HCT116 (cell line): ENCODE data around the gene KCNQ4. TPM values are rescaled to one million over a fixed set of nuclear protein-coding genes. Genes with fewer than 3 reads are reported as not detected.

Experiments used
- ATAC-seq: fragments of 200-7000 bp; cut with Tn5 transposase; 2 replicates; pipeline ENCODE4 v1.9.1; 2020; ENCODE audit warnings: mild to moderate bottlenecking, moderate library complexity
- BruUV-seq: library from RNA; stranded (reverse); fragments of 400-500 nt; replicated peaks from 2 replicates; lab custom pipeline; 2021; lab: Mats Ljungman, UMichigan
- CTCF ChIA-PET: fragments of 300-600 bp; sonication (Branson Sonifier 250); formaldehyde crosslinking; loops from one replicate; lab custom pipeline; 2021; ENCODE audit warnings: antibody characterized with exemption; lab: Charles Lee
- POLR2A ChIA-PET: fragments of 300-600, 350-600 bp; sonication (Branson Sonifier 250); formaldehyde crosslinking; loops from one replicate; lab custom pipeline; 2021; ENCODE audit warnings: antibody characterized with exemption; lab: Charles Lee
- RAD21 ChIA-PET, 2 experiments: fragments of 300-600 bp; sonication (Branson Sonifier 250); formaldehyde crosslinking; loops; one replicate each; lab custom pipeline; 2023; ENCODE audit warnings: low total read pairs in 2 of 2; ENCODE audit not compliant: uncharacterized antibody in 2 of 2, unreplicated experiment in 2 of 2, low non-redundant PET in 1 of 2; lab: Charles Lee
- DNase-seq: peaks from one replicate; pipeline ENCODE4 v3.0.0-alpha.2; 2010; ENCODE audit warnings: low read depth, low spot score
- H2AFZ ChIP-seq: fragments of 200-600 bp; shearing (Covaris generic), sonication (generic); 2 replicates; pipeline ENCODE4 v1.6.1; 2017; ENCODE audit warnings: low read depth, mixed run types, mixed read lengths, antibody characterized with exemption, low read length; ENCODE audit not compliant: poor library complexity, severe bottlenecking
- H3K27ac ChIP-seq: 2 replicates; pipeline ENCODE4 v1.5.1; 2012; ENCODE audit warnings: low read depth, low read length
- H3K27me3 ChIP-seq: fragments of 200-600 bp; sonication (generic); 2 replicates; pipeline ENCODE4 v1.6.1; 2016; ENCODE audit warnings: mixed run types, low read length, mixed read lengths; ENCODE audit not compliant: insufficient read depth
- H3K36me3 ChIP-seq, 2 experiments: fragments of 200-500 bp in 1 of 2; fragments of 200-600 bp in 1 of 2; sonication (Bioruptor generic) in 1 of 2; sonication (generic) in 1 of 2; 2 replicates each; pipeline versions ENCODE4 v1.5.1 to v1.6.1; 2014 to 2016; ENCODE audit warnings: low read length in 2 of 2, inconsistent platforms in 1 of 2, mixed read lengths in 1 of 2, mixed run types in 1 of 2; ENCODE audit not compliant: insufficient read depth in 2 of 2, control insufficient read depth in 1 of 2
- H3K4me1 ChIP-seq, 2 experiments: fragments of 200-600 bp in 1 of 2; sonication (generic) in 1 of 2; 2 replicates each; pipeline versions ENCODE4 v1.5.1 to v1.6.1; 2012 to 2017; ENCODE audit warnings: low read length in 2 of 2, inconsistent platforms in 1 of 2, mild to moderate bottlenecking in 1 of 2, mixed read lengths in 1 of 2, mixed run types in 1 of 2, moderate library complexity in 1 of 2; ENCODE audit not compliant: insufficient read depth in 2 of 2, control insufficient read depth in 1 of 2
- H3K4me2 ChIP-seq: fragments of 200-600 bp; sonication (generic); 2 replicates; pipeline ENCODE4 v1.6.1; 2017; ENCODE audit warnings: mixed run types, low read length, mixed read lengths
- H3K4me3 ChIP-seq, 2 experiments: fragments of 200-600 bp in 1 of 2; sonication (generic) in 1 of 2; replicated peaks in 1 of 2; 2 replicates each; pipeline ENCODE4 v1.5.1; 2011 to 2016; ENCODE audit warnings: low read length in 2 of 2, control low read depth in 1 of 2, low read depth in 1 of 2, mild to moderate bottlenecking in 1 of 2, mixed read lengths in 1 of 2, mixed run types in 1 of 2
- H3K79me2 ChIP-seq: fragments of 200-600 bp; sonication (generic); 2 replicates; pipeline ENCODE4 v1.6.1; 2017; ENCODE audit warnings: mild to moderate bottlenecking, mixed run types, low read length, moderate library complexity, mixed read lengths; ENCODE audit not compliant: insufficient read depth
- H3K9ac ChIP-seq: fragments of 200-600 bp; sonication (generic); 2 replicates; pipeline ENCODE4 v1.6.1; 2016; ENCODE audit warnings: low read length, mixed read lengths
- H3K9me2 ChIP-seq: fragments of 200-600 bp; sonication (generic), shearing (Covaris generic); 2 replicates; pipeline ENCODE4 v1.6.1; 2017; ENCODE audit warnings: mixed run types, mild to moderate bottlenecking, moderate library complexity; ENCODE audit not compliant: insufficient read depth
- H3K9me3 ChIP-seq, 2 experiments: fragments of 200-500 bp in 1 of 2; fragments of 200-600 bp in 1 of 2; sonication (Bioruptor generic) in 1 of 2; sonication (generic) in 1 of 2; 2 replicates each; pipeline ENCODE4 v1.6.1; 2014 to 2017; ENCODE audit warnings: low read length in 2 of 2, mixed read lengths in 2 of 2, inconsistent platforms in 1 of 2, low read depth in 1 of 2, mild to moderate bottlenecking in 1 of 2, mixed run types in 1 of 2, moderate library complexity in 1 of 2; ENCODE audit not compliant: control insufficient read depth in 1 of 2, insufficient read depth in 1 of 2
- H4K20me1 ChIP-seq: fragments of 200-600 bp; sonication (generic), shearing (Covaris generic); 2 replicates; pipeline ENCODE4 v1.6.1; 2017; ENCODE audit warnings: mixed run types, mild to moderate bottlenecking, moderate library complexity; ENCODE audit not compliant: insufficient read depth
- ATF3 ChIP-seq: IDR thresholded peaks from 2 replicates; pipeline ENCODE4 v1.6.1; 2012
- CBX3 ChIP-seq: IDR thresholded peaks from 2 replicates; pipeline ENCODE4 v1.6.1; 2012; ENCODE audit warnings: low read depth
- CEBPB ChIP-seq: IDR thresholded peaks from 2 replicates; pipeline ENCODE4 v1.6.1; 2012; ENCODE audit warnings: low read depth
- CTCF ChIP-seq, 3 experiments: fragments of 200-600 bp in 1 of 3; sonication (generic) in 1 of 3; IDR thresholded peaks in 2 of 3; conservative IDR thresholded peaks in 1 of 3; 2 replicates each; pipeline ENCODE4 v1.5.1; 2012 to 2017; ENCODE audit warnings: low read depth in 2 of 3, low read length in 2 of 3, antibody characterized with exemption in 1 of 3, borderline replicate concordance in 1 of 3, control low read depth in 1 of 3, mild to moderate bottlenecking in 1 of 3, mixed read lengths in 1 of 3, mixed run types in 1 of 3, moderate library complexity in 1 of 3; ENCODE audit not compliant: insufficient read depth in 1 of 3
- EZH2phosphoT487 ChIP-seq: fragments of 200-600 bp; IDR thresholded peaks from 2 replicates; pipeline ENCODE4 v1.6.1; 2018; ENCODE audit warnings: antibody characterized with exemption, borderline replicate concordance
- JUND ChIP-seq: IDR thresholded peaks from 2 replicates; pipeline ENCODE4 v1.6.1; 2012
- POLR2A ChIP-seq: IDR thresholded peaks from 2 replicates; pipeline ENCODE4 v1.7.0; 2011; ENCODE audit warnings: borderline replicate concordance; ENCODE audit not compliant: insufficient read depth, insufficient read length; ENCODE audit errors: extremely low read depth
- RAD21 ChIP-seq: IDR thresholded peaks from 2 replicates; pipeline ENCODE4 v1.6.1; 2012; ENCODE audit warnings: low read depth, mild to moderate bottlenecking
- REST ChIP-seq: IDR thresholded peaks from 2 replicates; pipeline ENCODE4 v1.6.1; 2012; ENCODE audit warnings: low read depth
- SP1 ChIP-seq: IDR thresholded peaks from 2 replicates; pipeline ENCODE4 v1.6.1; 2012; ENCODE audit warnings: low read depth
- SRF ChIP-seq: IDR thresholded peaks from 2 replicates; pipeline ENCODE4 v1.6.1; 2012; ENCODE audit warnings: low read depth
- TCF7L2 ChIP-seq: IDR thresholded peaks from 2 replicates; pipeline ENCODE4 v1.7.0; 2011; ENCODE audit warnings: borderline replicate concordance, inconsistent platforms; ENCODE audit not compliant: insufficient read depth, insufficient read length; ENCODE audit errors: extremely low read depth
- ZBTB33 ChIP-seq: IDR thresholded peaks from 2 replicates; pipeline ENCODE4 v1.6.1; 2011; ENCODE audit warnings: mild to moderate bottlenecking, low read length, moderate library complexity; ENCODE audit not compliant: insufficient replicate concordance; ENCODE audit errors: extremely low read depth
- ZNF274 ChIP-seq: fragments of 200-500 bp; sonication (Bioruptor generic); IDR thresholded peaks from 2 replicates; pipeline ENCODE4 v1.6.1; 2014; ENCODE audit warnings: mild to moderate bottlenecking, low read depth, low read length, inconsistent platforms
- intact Hi-C: fragments of 100-400 bp; cut with micrococcal nuclease; formaldehyde crosslinking; loops from 2 replicates; pipeline ENCODE4 v1.10.0; 2022
- total RNA-seq: library from RNA; stranded (reverse); gene quantifications from one replicate; pipeline ENCODE4 v1.2.1, GENCODE V29; 2021; ENCODE audit not compliant: unreplicated experiment

KCNQ4 gene
- total RNA-seq, 1 experiment from 2014 or later, result 4.1 TPM

- TF ChIP-seq CTCF (IDR thresholded peaks at IDR 0.05 in 2 of 3, conservative IDR thresholded peaks at IDR 0.05 in 1 of 3; ENCODE audit: borderline replicate concordance in 1 of 3, insufficient read depth in 1 of 3, low read depth in 2 of 3, low read length in 2 of 3) (no peak), CBX3 (no peak), CEBPB (no peak), ZBTB33 (no peak), POLR2A (no peak)
These were observed 59.1 kb downstream of the KCNQ4 start (continued) for GRCh38 chr1:40842691-40843090.

GRCh38 chr1:40844079-40844478 is 60.5 kb downstream of the KCNQ4 start:
- H3K9me2 ChIP-seq, result no peaks in the 10 kb centered on the region
- BruUV-seq, result no TSS peak
- no peaks in the 10 kb centered on the region; a peak in 1 of 4 replicates for H3K36me3 ChIP-seq
- ATAC-seq (no peak), DNase-seq (no peak)
- no peak overlapping the region for H3K4me2 ChIP-seq
- no peak overlapping the region for H3K9ac ChIP-seq
- intact Hi-C loops, result no loop called here
- H4K20me1 ChIP-seq, result no peaks in the 10 kb centered on the region
- H3K27me3 ChIP-seq, result no peaks in the 10 kb centered on the region
- CTCF ChIA-PET, result no interaction called here
- H3K9me3 ChIP-seq, result peaks cover 0 to 8% of the 10 kb centered on the region in 2 experiments; a peak in 1 of 4 replicates
- no peak overlapping the region for H2AFZ ChIP-seq
- H3K4me3 ChIP-seq, result no peak overlapping the region
- POLR2A ChIA-PET, result no interaction called here
- H3K4me1 ChIP-seq, result peaks cover 0 to 13% of the 10 kb centered on the region in 2 experiments; a peak in 1 of 4 replicates
- H3K79me2 ChIP-seq, result no peaks in the 10 kb centered on the region
- no peak overlapping the region for H3K27ac ChIP-seq
- RAD21 ChIA-PET, result no interaction called here
- TF ChIP-seq ATF3 (no peak), REST (no peak), ZNF274 (no peak), SRF (no peak), TCF7L2 (no peak), CTCF (IDR thresholded peaks at IDR 0.05 in 2 of 3, conservative IDR thresholded peaks at IDR 0.05 in 1 of 3; ENCODE audit: borderline replicate concordance in 1 of 3, insufficient read depth in 1 of 3, low read depth in 2 of 3, low read length in 2 of 3) (no peak), RAD21 (no peak), SP1 (no peak), CBX3 (no peak), POLR2A (no peak), JUND (no peak), EZH2phosphoT487 (no peak)
